HPDE6-E6E7 (cell line): ENCODE results near the gene SYMPK.
"Not testable (repeated sequence)": the region's sequence is repeated elsewhere in the genome, so short reads cannot be mapped to it uniquely, and the experiment has no call there.

Experiments
- DNase-seq: peaks from one replicate; pipeline ENCODE4 v3.0.0; 2011; ENCODE audit warnings: missing footprints; ENCODE audit errors: extremely low spot score

SYMPK gene

DNA sequence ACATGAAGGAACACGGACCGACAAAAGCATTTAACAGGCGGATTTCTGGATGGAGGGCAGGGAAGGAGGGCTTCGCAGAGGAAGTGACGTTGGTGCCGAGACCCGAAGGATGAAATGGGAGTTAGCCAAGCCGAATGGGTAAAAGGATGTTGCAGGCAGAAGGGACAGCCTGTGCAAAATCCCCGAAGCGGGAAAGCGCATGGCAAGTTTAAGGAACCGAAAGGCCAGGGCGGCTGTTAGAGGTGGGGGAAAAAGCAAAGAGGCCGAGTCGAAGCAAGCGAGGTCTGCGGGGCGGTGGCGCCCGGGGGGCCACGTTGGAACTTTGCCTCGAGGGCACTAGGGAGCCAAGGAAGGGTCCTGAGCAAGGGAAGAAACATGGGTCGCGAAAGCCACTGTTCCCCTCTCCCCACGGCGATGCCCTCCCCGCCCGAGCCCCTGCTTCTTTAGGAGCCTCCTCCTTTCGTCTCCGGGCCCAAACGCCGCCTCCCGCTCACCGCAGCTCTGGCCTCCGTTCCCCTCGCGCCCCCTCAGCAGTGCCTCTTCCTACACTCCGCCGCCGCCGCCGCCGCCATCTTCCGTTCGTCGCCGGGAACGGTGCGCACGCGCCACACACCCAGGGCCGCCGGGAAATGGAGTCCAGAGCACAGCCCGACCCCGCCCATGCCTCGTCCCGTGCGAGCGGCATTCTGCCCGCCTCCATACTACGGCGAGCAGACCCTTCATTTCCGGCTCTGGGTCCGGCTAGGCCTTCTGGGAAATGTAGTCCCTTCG lies at the start of gene SYMPK:
Gene SYMPK (minus strand): TSS at position 584 of the 771 bp plus-strand sequence. CDS start 8,652 bp downstream, outside the sequence.
- peak; percentile 100 for DNase-seq

DNA sequence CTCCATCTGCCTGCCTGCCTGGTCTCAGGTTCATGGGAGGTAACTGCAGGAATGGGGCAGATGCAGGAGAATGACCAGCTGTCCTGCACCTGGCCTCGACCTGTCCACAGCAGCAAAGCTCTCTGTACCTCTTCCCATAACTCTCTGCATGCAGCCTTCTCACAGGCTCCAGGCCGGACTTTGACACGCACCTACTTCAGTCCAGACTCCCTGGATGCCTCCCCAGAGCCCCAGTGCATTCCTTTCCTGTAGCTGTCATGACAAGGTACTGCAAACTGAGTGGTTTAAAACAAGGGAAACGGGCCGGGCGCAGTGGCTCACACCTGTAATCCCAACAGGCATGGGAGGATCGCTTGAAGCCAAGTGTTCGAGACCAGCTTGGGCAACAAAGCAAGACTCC lies 48.3 kb upstream of the SYMPK start:
- no peak for DNase-seq

GRCh38 chr19:45908956-45909355 lies 46.0 kb upstream of the SYMPK start:
- DNase-seq: no peak

DNA sequence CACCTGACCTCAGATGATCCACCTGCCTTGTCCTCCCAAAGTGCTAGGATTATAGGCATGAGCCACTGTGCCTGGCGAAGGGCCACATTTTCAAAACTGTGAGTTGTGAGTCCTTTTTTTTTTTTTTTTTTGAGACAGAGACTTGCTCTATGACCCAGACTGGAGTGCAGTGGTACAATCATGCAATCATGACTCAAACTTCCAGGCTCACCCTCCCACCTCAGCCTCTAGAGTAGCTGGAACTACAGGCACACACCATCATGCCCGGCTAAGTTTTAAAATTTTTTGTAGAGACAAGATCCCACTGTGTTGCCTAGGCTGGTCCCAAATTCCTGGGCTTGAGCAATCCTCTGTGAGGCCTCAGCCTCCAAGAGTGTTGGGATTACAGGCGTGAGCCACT lies 43.3 kb upstream of the SYMPK start:
- DNase-seq: no peak

GRCh38 chr19:45905011-45905410 lies 42.1 kb upstream of the SYMPK start:
- DNase-seq: no peak

DNA sequence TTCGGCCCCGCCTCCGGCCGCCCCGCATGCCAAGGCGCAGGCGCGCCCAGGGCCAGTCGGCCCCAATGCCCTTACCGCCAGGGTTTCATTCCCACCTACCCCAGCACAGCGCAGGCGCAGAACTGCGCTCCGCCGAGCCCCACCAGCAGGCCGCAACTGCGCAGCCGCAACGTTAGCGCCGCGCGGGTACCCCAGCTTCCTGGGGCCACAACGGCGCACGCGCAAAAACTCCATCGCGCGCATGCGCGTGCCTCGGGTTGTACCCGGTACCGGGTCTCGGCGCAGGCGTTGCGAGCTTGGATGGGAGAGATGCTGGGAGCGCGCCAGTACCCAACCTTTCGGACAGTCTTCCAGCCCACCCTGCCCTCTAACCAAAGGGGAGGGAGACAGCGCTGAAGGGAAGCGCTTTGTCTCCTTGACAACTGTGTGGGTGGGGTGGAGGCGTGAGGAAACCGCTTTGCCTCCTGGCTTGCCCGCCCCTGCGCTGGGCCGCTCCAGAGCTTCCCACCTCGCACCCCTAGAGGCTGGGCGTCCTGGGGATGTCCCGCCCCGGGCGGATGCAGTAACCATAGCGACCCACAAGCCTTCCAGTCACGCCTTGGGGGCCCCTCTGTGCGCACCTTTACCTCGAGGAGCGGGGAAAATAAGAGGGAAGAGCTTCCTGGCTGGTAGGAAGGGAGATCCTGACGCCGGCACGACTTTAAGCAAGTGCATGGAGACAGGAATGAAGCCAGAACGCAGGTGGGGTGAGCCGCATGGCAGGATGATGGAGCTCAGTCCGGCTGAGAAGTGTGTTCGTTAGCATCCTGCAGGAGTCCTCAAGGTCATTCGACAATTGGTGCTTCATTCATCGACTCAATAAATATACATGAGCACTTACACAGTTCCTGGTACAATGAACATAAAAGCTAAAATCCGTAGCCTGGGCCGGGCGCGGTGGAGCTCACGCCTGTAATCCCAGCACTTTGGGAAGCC lies 40.0 kb upstream of the SYMPK start:
- DNase-seq: peak; percentile 100

- DNase-seq: no peak
These were observed 39.1 kb upstream of the SYMPK start, which contains the start of gene MYPOP for GRCh38 chr19:45901912-45902650. MYPOP (minus strand) TSS chr19:45902613; CDS start chr19:45901773, 840 bp downstream.

DNA sequence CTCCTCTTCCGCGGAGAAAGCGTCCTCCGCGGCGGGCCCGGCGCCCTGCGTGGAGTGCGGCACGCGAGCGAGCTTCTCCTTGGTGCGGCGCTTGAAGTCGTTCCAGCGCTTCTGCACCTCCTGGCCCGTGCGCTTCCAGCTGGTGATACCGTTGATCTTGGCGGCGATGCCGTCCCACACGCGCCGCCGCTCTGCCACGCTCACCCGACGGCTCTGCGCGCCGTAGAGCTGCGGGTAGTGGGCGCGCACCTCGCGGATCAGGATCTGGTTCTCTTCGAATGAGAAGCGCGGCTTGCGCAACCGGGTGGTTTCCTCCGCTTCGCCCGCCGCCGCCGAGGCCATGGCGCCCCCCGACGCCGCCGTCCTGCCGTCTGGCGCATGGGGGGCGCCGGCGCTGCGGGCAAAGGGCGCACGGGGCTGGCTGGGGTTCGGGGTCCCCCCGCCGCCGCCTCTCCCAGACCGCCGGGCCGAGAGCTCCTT lies 38.5 kb upstream of the SYMPK start:
- no peak for DNase-seq

GRCh38 chr19:45900738-45901431 lies 37.9 kb upstream of the SYMPK start:
- no peak for DNase-seq

DNA sequence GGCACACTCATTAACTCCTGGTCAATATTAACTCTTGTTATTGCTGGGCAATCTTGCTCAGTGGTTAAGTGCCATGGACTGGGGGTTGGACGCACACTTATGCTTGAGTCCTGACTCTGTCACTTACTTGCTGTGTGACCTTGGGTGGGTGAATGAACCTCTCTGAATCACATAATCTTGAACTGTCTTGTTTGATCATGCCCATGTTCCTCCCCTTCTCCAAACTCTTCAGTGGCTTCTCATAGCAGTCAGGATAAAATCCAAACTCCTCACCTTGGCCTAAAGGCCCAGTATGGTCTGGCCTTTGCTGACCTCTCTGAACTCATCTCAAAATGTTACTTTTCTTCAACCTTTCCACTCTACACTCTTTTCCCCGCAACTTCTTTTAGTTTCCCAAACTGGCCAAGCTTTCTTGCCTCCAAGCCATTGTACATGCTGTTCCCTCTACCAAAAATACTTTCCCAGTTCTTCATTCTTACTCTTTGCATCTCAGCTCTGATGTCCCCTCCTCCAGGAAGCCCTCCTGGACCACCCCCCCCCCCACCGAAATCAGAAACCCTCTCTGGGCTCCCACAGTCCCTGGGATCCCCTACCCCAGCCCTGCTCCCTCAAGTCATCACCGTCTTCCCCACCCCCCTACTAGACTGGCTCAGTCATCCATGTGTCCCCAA lies 37.1 kb upstream of the SYMPK start:
- DNase-seq: no peak

- DNase-seq: no peak
These were observed 36.3 kb upstream of the SYMPK start for GRCh38 chr19:45899253-45899652.

GRCh38 chr19:45897261-45897812 lies 34.4 kb upstream of the SYMPK start:
- no peak for DNase-seq

DNA sequence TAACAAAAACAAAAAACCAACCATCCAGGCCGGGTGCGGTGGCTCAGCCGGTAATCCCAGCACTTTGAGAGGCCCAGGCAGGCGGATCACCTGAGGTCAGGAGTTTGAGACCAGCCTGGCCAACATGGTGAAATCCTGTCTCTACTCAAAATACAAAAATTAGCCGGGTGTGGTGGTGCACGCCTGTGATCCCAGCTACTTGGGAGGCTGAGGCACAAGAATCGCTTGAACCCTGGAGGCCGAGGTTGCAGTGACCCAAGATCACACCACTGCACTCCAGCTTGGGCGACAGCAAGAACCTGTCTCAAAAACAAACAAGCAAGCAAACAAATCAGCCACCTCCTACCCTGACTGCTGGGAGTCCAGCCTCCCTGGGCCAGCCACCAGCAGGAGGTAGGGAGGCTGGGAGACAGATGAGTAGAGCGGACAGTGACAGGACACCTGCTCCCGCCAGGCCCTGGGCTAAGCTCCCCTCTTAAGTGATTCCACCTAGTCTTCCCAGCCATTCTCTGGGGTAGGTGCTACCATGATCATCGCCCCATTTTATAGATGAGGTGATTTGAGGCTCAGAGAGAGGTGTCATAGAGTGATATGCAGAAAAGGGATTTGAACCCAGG lies 33.1 kb upstream of the SYMPK start:
- not testable (repeated sequence) for DNase-seq

GRCh38 chr19:45895519-45895972 lies 32.6 kb upstream of the SYMPK start:
- no peak for DNase-seq

DNA sequence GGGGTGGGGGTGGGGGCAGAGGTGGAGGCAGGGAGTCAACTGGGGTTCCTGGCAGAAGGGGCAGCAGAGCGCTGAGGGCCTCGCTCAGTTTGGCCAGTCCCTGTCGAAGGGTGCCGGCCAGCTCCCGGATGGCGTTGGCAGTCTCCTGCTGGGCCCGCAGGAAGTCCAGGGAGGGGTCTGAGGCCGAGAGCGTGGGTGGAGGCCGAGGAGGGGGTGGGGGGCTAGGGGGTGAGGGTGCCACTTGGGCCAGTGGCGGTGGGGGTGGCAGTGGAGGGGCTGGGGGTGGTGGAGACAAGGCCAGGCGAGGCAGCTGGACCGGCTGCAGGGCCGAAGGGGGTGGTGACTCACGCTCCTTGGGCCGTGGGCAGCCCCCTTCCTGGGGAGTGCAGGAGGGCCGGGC lies 27.9 kb upstream of the SYMPK start:
- no peak for DNase-seq

DNA sequence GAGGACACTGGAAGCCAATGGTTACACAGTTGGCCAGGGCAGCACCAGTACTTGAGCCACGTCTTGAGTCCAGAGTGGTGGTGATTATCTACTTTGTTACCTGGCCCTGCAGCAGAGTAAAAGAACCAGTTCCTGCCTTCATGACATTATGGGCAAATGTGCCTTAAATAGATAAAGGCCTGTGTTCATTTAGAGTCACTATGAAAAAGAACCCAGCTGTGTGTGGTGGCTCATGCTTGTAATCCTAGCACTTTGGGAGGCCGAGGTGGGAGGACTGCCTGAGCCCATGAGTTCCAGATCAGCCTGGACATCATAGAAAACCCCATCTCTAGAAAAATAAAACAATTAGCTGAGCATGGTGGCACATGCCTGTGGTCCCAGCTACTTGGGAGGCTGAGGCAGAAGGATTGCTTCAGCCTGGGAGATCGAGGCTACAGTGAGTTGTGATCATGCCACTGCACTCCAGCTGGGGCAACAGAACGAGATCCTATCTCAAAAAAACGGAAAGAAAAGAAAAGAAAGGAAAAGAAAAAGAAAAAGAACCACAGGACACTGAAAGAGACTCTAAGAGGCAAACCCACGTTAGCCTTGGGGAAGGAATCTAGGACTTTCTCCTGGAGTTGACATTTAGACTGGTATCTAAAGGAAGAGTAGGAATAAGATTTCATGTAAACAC lies 26.4 kb upstream of the SYMPK start:
- DNase-seq: no peak

DNA sequence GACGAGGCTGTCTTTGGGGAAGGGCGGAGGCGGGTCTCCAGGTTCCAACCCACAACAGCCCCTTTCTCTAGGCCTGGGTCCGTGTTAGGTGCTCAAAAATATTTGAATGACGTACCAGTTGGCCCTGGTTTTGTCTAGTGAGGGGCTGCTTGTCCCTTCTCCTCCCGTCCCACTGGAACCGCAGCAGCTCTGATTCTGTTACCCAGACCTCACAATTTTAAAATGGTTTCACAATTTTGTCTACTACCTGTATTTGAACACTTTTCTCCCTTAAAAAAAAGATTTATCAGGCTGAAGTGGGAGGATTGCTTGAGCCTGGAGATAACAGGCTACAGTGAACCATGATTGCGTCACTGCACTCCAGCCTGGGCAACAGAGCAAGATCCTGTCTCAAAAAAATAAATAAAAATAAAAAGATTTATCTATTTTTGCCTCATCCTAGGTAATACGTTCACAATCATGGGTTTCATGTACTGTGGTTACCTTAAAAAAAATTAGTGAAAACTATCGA lies 24.3 kb upstream of the SYMPK start:
- no peak for DNase-seq

- DNase-seq: peak; percentile 91
These were observed 23.7 kb upstream of the SYMPK start for GRCh38 chr19:45886427-45887199.
